Loucy (cell line): ENCODE measurements around the gene TRPM1.

Experiments used
- CTCF ChIP-seq: fragments of 200-600 bp; sonication (generic); conservative IDR thresholded peaks from 2 replicates; pipeline ENCODE4 v1.5.1; 2014; ENCODE audit warnings: mild to moderate bottlenecking, antibody characterized with exemption, low read length
- EZH2phosphoT487 ChIP-seq: fragments of 200-600 bp; IDR thresholded peaks from 2 replicates; pipeline ENCODE4 v1.6.1; 2018; ENCODE audit warnings: antibody characterized with exemption, mild to moderate bottlenecking, moderate library complexity, borderline replicate concordance

GRCh38 chr15:31147944-31148296 lies 46.4 kb upstream of the TRPM1 start:
- no peak for TF ChIP-seq CTCF
- no peak for TF ChIP-seq EZH2phosphoT487
